Amniotic stem cell (primary cell): Measurements from ENCODE around the gene OR13J1.

ENCODE experiments used
- DNase-seq: peaks from one replicate; lab custom pipeline; 2025; lab: John Stamatoyannopoulos, UW

OR13J1 gene

GRCh38 chr9:35834260-35835215, 35.7 kb downstream of the OR13J1 start:
- no peak for DNase-seq

GRCh38 chr9:35832814-35833213, 37.4 kb downstream of the OR13J1 start:
- DNase-seq, result no peak

DNA sequence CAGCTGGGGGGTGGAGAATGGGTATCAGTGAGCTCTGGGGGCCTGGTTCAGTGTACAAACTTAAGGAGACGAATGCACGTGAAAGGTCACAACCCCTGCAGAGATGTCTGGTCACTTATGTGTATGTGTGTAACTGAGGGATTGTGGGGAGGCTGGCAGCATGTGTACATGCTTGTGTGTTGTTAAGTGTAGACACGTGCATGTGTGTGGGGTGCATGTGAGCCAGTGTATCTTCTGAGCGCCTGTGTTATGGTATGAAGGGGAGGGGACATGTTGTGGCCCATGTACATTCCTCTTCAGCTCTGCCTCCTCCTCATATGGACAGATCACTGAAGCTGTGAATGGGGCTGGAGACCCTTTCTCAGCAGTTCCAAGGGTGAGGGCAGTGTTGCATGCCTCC, 39.2 kb downstream of the OR13J1 start:
- no peak for DNase-seq

DNA sequence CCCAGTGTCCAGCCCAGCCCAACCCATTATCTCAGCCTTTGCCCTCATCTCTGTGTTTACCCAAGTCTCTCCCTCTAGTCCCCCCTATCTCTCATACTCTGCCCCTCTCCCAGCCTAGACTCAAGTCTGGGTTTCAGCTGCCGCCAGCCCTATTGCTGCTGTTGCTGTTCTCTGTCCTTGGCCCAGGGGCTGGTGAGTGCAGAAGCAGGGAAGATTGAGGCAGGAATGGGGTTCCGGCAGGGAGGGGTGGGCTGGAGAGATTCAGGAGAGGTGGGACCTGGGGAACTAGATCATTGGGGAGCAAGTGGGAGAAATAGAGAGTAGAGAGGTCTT, 40.5 kb downstream of the OR13J1 start:
- no peak for DNase-seq

DNA sequence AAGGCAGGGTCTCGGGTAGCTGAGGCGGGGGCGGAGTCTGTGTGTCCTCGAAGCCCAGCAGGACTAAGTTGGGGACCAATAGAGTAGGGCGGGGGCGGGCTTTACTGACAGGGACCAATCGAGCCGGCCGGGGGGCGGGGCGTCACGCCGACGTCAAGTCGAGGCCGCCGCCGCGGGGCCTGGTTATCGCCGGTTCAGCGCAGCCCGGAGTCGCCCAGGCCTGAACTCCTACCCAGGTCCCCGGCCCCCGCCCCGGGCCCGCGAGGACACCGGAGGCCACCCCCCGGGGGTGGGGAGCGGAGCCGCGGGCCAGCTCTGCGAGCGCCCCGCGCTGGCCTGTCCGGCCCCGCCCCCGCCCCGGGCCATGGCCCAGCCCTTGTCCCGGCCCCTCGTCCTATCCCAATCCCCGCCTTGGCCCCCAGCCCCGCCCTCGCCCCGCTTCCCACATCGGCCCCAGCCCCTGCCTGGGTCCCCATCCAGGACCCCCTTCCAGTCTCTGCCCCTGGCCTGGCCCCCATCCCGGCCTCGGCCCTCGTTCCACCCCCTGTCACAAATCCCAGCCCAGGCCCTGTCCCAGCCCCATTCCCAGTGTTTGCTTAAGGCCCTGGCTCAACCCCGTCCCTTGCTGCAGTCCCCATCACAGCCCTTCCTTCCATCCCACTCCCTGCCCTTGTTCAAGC, 41.0 kb downstream of the OR13J1 start, which contains the start of gene TMEM8B:
TMEM8B (plus strand) TSS at position 145 of the 680 bp plus-strand sequence; CDS start at position 365, 220 bp downstream.
- peak; percentile 93 for DNase-seq

DNA sequence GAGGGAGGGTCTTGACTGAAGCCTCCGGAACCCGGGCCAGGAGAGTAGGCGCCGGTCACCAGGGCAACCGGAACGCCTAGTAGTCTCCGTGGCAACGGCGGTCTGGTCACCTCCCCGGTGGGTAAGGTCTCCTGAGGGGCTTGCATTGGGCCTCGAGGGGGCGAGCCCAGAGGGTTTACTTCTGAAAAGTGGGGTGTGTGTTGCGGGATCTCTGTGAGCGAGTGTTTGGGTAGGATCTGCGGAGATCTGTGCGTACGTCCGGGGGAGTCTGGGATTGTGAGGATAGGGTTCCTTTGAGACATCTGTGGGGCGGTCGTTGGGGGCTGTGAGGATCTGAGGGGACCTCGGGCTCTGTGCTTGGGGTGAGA, 41.5 kb downstream of the OR13J1 start, which contains the start of gene FAM221B:
FAM221B (minus strand) TSS at position 17 of the 368 bp plus-strand sequence. CDS start 2,571 bp downstream, outside the sequence.
- no peak for DNase-seq

GRCh38 chr9:35827486-35827885, 42.7 kb downstream of the OR13J1 start:
- DNase-seq, result peak; percentile 77

DNA sequence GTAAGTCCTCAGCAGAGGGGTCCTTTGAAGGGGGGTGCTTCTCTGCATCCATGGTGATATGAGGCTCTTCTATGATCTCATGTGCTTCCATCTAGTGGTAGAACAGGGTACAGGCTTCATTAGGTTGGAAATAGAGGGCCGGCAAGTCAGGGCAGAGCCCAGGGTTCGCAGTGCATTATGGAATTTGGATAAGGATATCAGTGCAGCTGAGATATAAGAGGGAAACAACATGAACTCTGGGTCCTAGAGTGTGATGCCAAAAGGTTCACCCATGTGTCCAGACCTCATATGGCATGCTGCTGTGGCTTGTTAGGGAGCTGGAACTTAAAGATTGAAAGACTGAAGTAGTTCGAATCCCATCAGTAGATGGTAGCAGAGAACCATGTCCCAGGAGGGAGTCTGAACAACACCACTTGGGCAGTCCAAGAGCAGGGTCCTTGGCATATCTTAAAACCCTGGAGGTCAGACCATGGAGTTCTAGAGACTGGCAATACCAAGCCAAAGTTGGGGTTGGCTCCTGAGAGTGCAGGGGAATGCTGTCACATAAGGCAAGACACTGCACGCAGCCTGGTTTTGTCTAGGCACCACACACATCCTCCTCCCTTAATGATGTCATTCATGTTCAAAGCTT, 44.0 kb downstream of the OR13J1 start:
- DNase-seq, result peak; percentile 43

GRCh38 chr9:35822926-35823325, 47.3 kb downstream of the OR13J1 start:
- DNase-seq, result no peak

DNA sequence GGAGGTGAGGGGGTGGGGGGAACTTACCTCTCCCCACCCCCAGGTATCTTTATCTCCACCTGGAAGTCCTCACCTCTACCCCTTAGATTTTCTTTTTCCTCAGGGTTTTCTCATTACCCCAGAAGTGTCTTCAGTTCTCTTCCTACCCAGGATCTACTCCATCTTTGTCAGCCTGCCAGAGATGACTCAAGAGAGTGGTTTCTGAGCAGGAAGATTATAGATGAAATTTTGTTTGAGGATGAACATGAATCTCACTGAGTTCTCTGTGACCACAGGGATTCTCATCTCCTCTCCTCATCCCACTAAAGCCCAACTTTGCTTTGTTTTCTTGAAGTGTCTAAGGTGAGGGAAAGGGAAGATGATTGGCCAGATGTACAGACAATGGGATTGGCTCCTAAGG, 50.1 kb downstream of the OR13J1 start:
- peak; percentile 52 for DNase-seq
